OCI-LY1 (cell line): ENCODE data around the gene PDE6G.

ENCODE experiments used
- H2AFZ ChIP-seq: fragments of 200-600 bp; sonication (generic), shearing (Covaris generic); 2 replicates; pipeline ENCODE4 v1.6.0; 2014; ENCODE audit warnings: antibody characterized with exemption, mild to moderate bottlenecking, low read length
- H3F3A ChIP-seq: fragments of 200-600 bp; sonication (generic), shearing (Covaris generic); 2 replicates; pipeline ENCODE4 v1.6.0; 2014; ENCODE audit warnings: mild to moderate bottlenecking, antibody characterized with exemption, low read length, moderate library complexity; ENCODE audit not compliant: insufficient read depth
- H3K27ac ChIP-seq: fragments of 200-600 bp; sonication (generic); 2 replicates; pipeline ENCODE4 v1.5.1; 2014; ENCODE audit warnings: low read length, mixed run types, mild to moderate bottlenecking, low read depth; ENCODE audit not compliant: poor library complexity, severe bottlenecking
- H3K27me3 ChIP-seq: fragments of 200-600 bp; sonication (generic); 2 replicates; pipeline ENCODE4 v1.6.0; 2014; ENCODE audit warnings: antibody characterized with exemption, mild to moderate bottlenecking, low read length, moderate library complexity; ENCODE audit not compliant: insufficient read depth
- H3K36me3 ChIP-seq: fragments of 200-600 bp; sonication (generic); 2 replicates; pipeline ENCODE4 v1.6.1; 2014; ENCODE audit warnings: mild to moderate bottlenecking, antibody characterized with exemption, low read length, moderate library complexity, mixed read lengths; ENCODE audit not compliant: insufficient read depth
- H3K4me1 ChIP-seq: fragments of 200-600 bp; sonication (generic); 2 replicates; pipeline ENCODE4 v1.5.1; 2014; ENCODE audit warnings: mild to moderate bottlenecking, low read length, moderate library complexity; ENCODE audit not compliant: insufficient read depth, severe bottlenecking
- H3K4me2 ChIP-seq: fragments of 200-600 bp; sonication (generic), shearing (Covaris generic); 2 replicates; pipeline ENCODE4 v1.6.1; 2014; ENCODE audit warnings: low read length
- H3K4me3 ChIP-seq: fragments of 200-600 bp; sonication (generic); 2 replicates; pipeline ENCODE4 v1.5.1; 2014; ENCODE audit warnings: low read length, low read depth, mild to moderate bottlenecking, mixed read lengths; ENCODE audit not compliant: poor library complexity, severe bottlenecking
- H3K79me2 ChIP-seq: fragments of 200-600 bp; shearing (Covaris generic); 2 replicates; pipeline ENCODE4 v1.6.1; 2016; ENCODE audit warnings: mixed run types, low read length, mixed read lengths; ENCODE audit not compliant: insufficient read depth
- H3K9ac ChIP-seq: fragments of 200-600 bp; sonication (generic), shearing (Covaris generic); 2 replicates; pipeline ENCODE4 v1.6.1; 2014; ENCODE audit warnings: mild to moderate bottlenecking, low read length, mixed read lengths
- H3K9me2 ChIP-seq: fragments of 200-600 bp; sonication (generic), shearing (Covaris generic); 2 replicates; pipeline ENCODE4 v1.6.1; 2014; ENCODE audit warnings: low read depth, mild to moderate bottlenecking, low read length, mixed read lengths
- H3K9me3 ChIP-seq: fragments of 200-600 bp; shearing (Covaris generic); 2 replicates; pipeline ENCODE4 v1.6.1; 2014; ENCODE audit warnings: low read length, mixed read lengths
- H4K20me1 ChIP-seq: fragments of 200-600 bp; sonication (generic), shearing (Covaris generic); 2 replicates; pipeline ENCODE4 v1.6.0; 2016; ENCODE audit warnings: mild to moderate bottlenecking, low read length; ENCODE audit not compliant: insufficient read depth
- CTCF ChIP-seq: fragments of 200-600 bp; sonication (generic), shearing (Covaris generic); IDR thresholded peaks from 2 replicates; pipeline ENCODE4 v1.5.1; 2017; ENCODE audit warnings: mild to moderate bottlenecking, antibody characterized with exemption, low read length, moderate library complexity, mixed read lengths
- EZH2 ChIP-seq: fragments of 200-600 bp; sonication (generic), shearing (Covaris generic); IDR thresholded peaks from 2 replicates; pipeline ENCODE4 v1.8.0; 2017; ENCODE audit warnings: borderline replicate concordance, mixed run types, mild to moderate bottlenecking, antibody characterized with exemption, low read length, moderate library complexity, mixed read lengths

Gene PDE6G

GRCh38 chr17:81695211-81695610 is 38.9 kb upstream of the PDE6G start:
- no peaks in the 10 kb centered on the region for H3K79me2 ChIP-seq
- H3K9me3 ChIP-seq = no peaks in the 10 kb centered on the region
- no peak overlapping the region for H3K9ac ChIP-seq
- no peaks in the 10 kb centered on the region for H3K27me3 ChIP-seq
- H3K4me1 ChIP-seq = no peaks in the 10 kb centered on the region
- H3K27ac ChIP-seq = no peak overlapping the region
- no peak overlapping the region for H2AFZ ChIP-seq
- no peaks in the 10 kb centered on the region for H3K9me2 ChIP-seq
- H4K20me1 ChIP-seq = no peaks in the 10 kb centered on the region
- no peak overlapping the region for H3K4me3 ChIP-seq
- no peak for TF ChIP-seq EZH2
- TF ChIP-seq CTCF = no peak
- H3K4me2 ChIP-seq = no peak overlapping the region
- H3K36me3 ChIP-seq = peaks cover 93% of the 10 kb centered on the region
- no peaks in the 10 kb centered on the region for H3F3A ChIP-seq

- Histone ChIP-seq H3K9me3 (no peaks in the 10 kb centered on the region), H3F3A (no peaks in the 10 kb centered on the region), H3K36me3 (peaks cover 95% of the 10 kb centered on the region), H3K27me3 (no peaks in the 10 kb centered on the region), H3K4me1 (no peaks in the 10 kb centered on the region), H2AFZ (no peak overlapping the region), H3K79me2 (no peaks in the 10 kb centered on the region), H3K4me3 (no peak overlapping the region), H4K20me1 (no peaks in the 10 kb centered on the region), H3K27ac (no peak overlapping the region), H3K9ac (no peak overlapping the region), H3K9me2 (no peaks in the 10 kb centered on the region), H3K4me2 (no peak overlapping the region)
- TF ChIP-seq CTCF (no peak), EZH2 (no peak)
These were observed 38.5 kb upstream of the PDE6G start for GRCh38 chr17:81694810-81695209.

GRCh38 chr17:81693509-81694210 is 37.3 kb upstream of the PDE6G start:
- Histone ChIP-seq H3K27me3 (no peaks in the 10 kb centered on the region), H3F3A (no peaks in the 10 kb centered on the region), H4K20me1 (no peaks in the 10 kb centered on the region), H2AFZ (no peak overlapping the region), H3K27ac (no peak overlapping the region), H3K9me2 (no peaks in the 10 kb centered on the region), H3K4me2 (no peak overlapping the region), H3K36me3 (peaks cover 95% of the 10 kb centered on the region), H3K9ac (no peak overlapping the region), H3K79me2 (no peaks in the 10 kb centered on the region), H3K9me3 (no peaks in the 10 kb centered on the region), H3K4me3 (no peak overlapping the region), H3K4me1 (no peaks in the 10 kb centered on the region)
- TF ChIP-seq EZH2 = no peak
- peak; percentile 35; the same call in 1 of the 2 replicates for TF ChIP-seq CTCF
